K562 (cell line): Measurements from ENCODE around the gene SELENOI. TPM values are rescaled to one million over a fixed set of nuclear protein-coding genes. Genes with fewer than 3 reads are reported as not detected.

Experiments used
- ATAC-seq: fragments of 200-7000 bp; cut with Tn5 transposase; 3 replicates; pipeline ENCODE4 v1.9.1; 2020; ENCODE audit warnings: moderate library complexity
- BruUV-seq: library from RNA; stranded (reverse); fragments of 400-500 nt; replicated peaks from 2 replicates; lab custom pipeline; 2021; lab: Mats Ljungman, UMichigan
- CTCF ChIA-PET: fragments of 300-600 bp; formaldehyde crosslinking; extraction: SDS; loops from one replicate; lab custom pipeline; 2021; ENCODE audit warnings: low intra/inter-chr PET ratio; lab: Yijun Ruan, JAX
- POLR2A ChIA-PET: fragments of 300-600, 350-650 bp; sonication (Branson Sonifier 250); formaldehyde crosslinking; extraction: SDS; loops from one replicate; lab custom pipeline; 2021; ENCODE audit warnings: antibody characterized with exemption, inconsistent platforms; lab: Yijun Ruan, JAX
- DNase-seq, 4 experiments: peaks; one replicate each; pipeline versions ENCODE4 v3.0.0 to v3.0.0-alpha.2; 2011 to 2018; ENCODE audit warnings: low spot score in 3 of 4, mixed read lengths in 3 of 4; ENCODE audit errors: extremely low read depth in 1 of 4
- FAIRE-seq: peaks from 2 replicates; lab custom pipeline; 2011; peaks lifted over from hg19 to GRCh38; lab: Jason Lieb, UNC
- H2AFZ ChIP-seq: 2 replicates; pipeline ENCODE4 v1.6.0; 2011; ENCODE audit warnings: low read depth, low read length, control low read depth, inconsistent platforms
- H3K27ac ChIP-seq: fragments of 200-600 bp; 3 replicates; pipeline ENCODE4 v1.8.0; 2011; ENCODE audit warnings: low read depth, mild to moderate bottlenecking, control low read depth, inconsistent platforms, low read length, moderate library complexity, mixed read lengths; ENCODE audit errors: extremely low read depth
- H3K27me3 ChIP-seq, 2 experiments: fragments of 300-600 bp in 1 of 2; 2 replicates in 1 of 2; 3 replicates in 1 of 2; pipeline versions ENCODE4 v1.6.0 to v1.8.0; 2011; ENCODE audit warnings: inconsistent platforms in 2 of 2, low read length in 2 of 2, mild to moderate bottlenecking in 1 of 2, mixed read lengths in 1 of 2, moderate library complexity in 1 of 2; ENCODE audit not compliant: control insufficient read depth in 2 of 2, insufficient read depth in 2 of 2
- H3K36me3 ChIP-seq: fragments of 300-600 bp; 3 replicates; pipeline ENCODE4 v1.8.0; 2011; ENCODE audit warnings: mild to moderate bottlenecking, low read length, inconsistent platforms; ENCODE audit not compliant: control insufficient read depth, insufficient read depth
- H3K4me1 ChIP-seq, 2 experiments: fragments of 200-600 bp in 1 of 2; replicated peaks in 1 of 2; 2 replicates in 1 of 2; 3 replicates in 1 of 2; pipeline versions ENCODE4 v1.5.1 to v1.8.0; 2011; ENCODE audit warnings: inconsistent platforms in 2 of 2, low read length in 2 of 2, mild to moderate bottlenecking in 1 of 2, mixed read lengths in 1 of 2, moderate library complexity in 1 of 2; ENCODE audit not compliant: control insufficient read depth in 2 of 2, insufficient read depth in 2 of 2
- H3K4me2 ChIP-seq: 2 replicates; pipeline ENCODE4 v1.6.1; 2011; ENCODE audit warnings: low read length, control low read depth, inconsistent platforms, mixed read lengths; ENCODE audit not compliant: insufficient read depth
- H3K4me3 ChIP-seq: fragments of 200-600 bp; sonication (generic), shearing (Covaris generic); 2 replicates; pipeline ENCODE4 v1.5.1; 2016; ENCODE audit warnings: control low read depth, inconsistent platforms
- H3K79me2 ChIP-seq: fragments of 200-600 bp; 3 replicates; pipeline ENCODE4 v1.8.0; 2011; ENCODE audit warnings: low read length, inconsistent platforms; ENCODE audit not compliant: control insufficient read depth, insufficient read depth
- H3K9ac ChIP-seq, 2 experiments: 2 replicates each; pipeline versions ENCODE4 v1.6.0 to v1.6.1; 2011; ENCODE audit warnings: low read depth in 2 of 2, low read length in 2 of 2, control low read depth in 1 of 2, inconsistent platforms in 1 of 2, mild to moderate bottlenecking in 1 of 2, mixed read lengths in 1 of 2; ENCODE audit not compliant: insufficient read depth in 1 of 2
- H3K9me1 ChIP-seq: one replicate; pipeline ENCODE4 v1.6.0; 2011; ENCODE audit warnings: inconsistent platforms, mild to moderate bottlenecking, low read length, moderate library complexity; ENCODE audit not compliant: control insufficient read depth, insufficient read depth
- H3K9me3 ChIP-seq: replicated peaks from 2 replicates; pipeline ENCODE4 v1.5.1; 2011; ENCODE audit warnings: low read depth, low read length, inconsistent platforms; ENCODE audit not compliant: control insufficient read depth, insufficient read depth
- H4K20me1 ChIP-seq: replicated peaks from 2 replicates; pipeline ENCODE4 v1.6.1; 2011; ENCODE audit warnings: low read length, inconsistent platforms, mixed read lengths; ENCODE audit not compliant: control insufficient read depth, insufficient read depth
- ATF4 ChIP-seq: fragments of 450-650 bp; formaldehyde crosslinking; IDR thresholded peaks from 2 replicates; pipeline ENCODE4 v1.4.0; 2022; ENCODE audit warnings: mild to moderate bottlenecking, moderate library complexity
- BRF1 ChIP-seq: IDR thresholded peaks from 3 replicates; pipeline ENCODE4 v1.6.1; 2011; ENCODE audit warnings: borderline replicate concordance, mild to moderate bottlenecking; ENCODE audit not compliant: insufficient read length; ENCODE audit errors: extremely low read depth
- CREB1 ChIP-seq, 2 experiments: sonication (generic) in 1 of 2; formaldehyde crosslinking in 1 of 2; IDR thresholded peaks; 2 replicates each; pipeline versions ENCODE4 v1.6.1 to v1.8.0; 2012 to 2022; ENCODE audit warnings: inconsistent platforms in 1 of 2, mild to moderate bottlenecking in 1 of 2, missing genetic modification reagents in 1 of 2, moderate library complexity in 1 of 2
- E2F1 ChIP-seq: sonication (generic); formaldehyde crosslinking; IDR thresholded peaks from 2 replicates; pipeline ENCODE4 v1.8.1; 2023; ENCODE audit warnings: mild to moderate bottlenecking, missing genetic modification reagents, moderate library complexity
- TFAM ChIP-seq: fragments of 250-450 bp; sonication (Bioruptor Pico); conservative IDR thresholded peaks from 2 replicates; pipeline ENCODE4 v1.5.0; 2021; ENCODE audit warnings: mild to moderate bottlenecking, moderate library complexity
- ZHX1 ChIP-seq: fragments of 150-350 bp; conservative IDR thresholded peaks from 2 replicates; pipeline ENCODE4 v1.6.1; 2014; ENCODE audit warnings: low read length
- ZMIZ1 ChIP-seq, 2 experiments: fragments of 150-350 bp in 1 of 2; IDR thresholded peaks; 2 replicates each; pipeline ENCODE4 v1.6.1; 2012 to 2016; ENCODE audit warnings: low read depth in 2 of 2, low read length in 2 of 2, mild to moderate bottlenecking in 1 of 2, moderate library complexity in 1 of 2
- ZNF699 ChIP-seq: fragments of 250-450 bp; sonication (Bioruptor Pico); IDR thresholded peaks from 2 replicates; pipeline ENCODE4 v1.8.0; 2021; ENCODE audit warnings: mild to moderate bottlenecking, moderate library complexity; ENCODE audit not compliant: insufficient replicate concordance
- ZSCAN32 ChIP-seq: fragments of 450-650 bp; formaldehyde crosslinking; IDR thresholded peaks from 2 replicates; pipeline ENCODE4 v1.4.0; 2020; ENCODE audit warnings: mild to moderate bottlenecking, moderate library complexity
- WGBS: fragments of 100-300 bp; shearing (Covaris generic); methylation state at CpG from one replicate; pipeline ENCODE4 v1.1.6; 2016; ENCODE audit warnings: low coverage, mixed read lengths; ENCODE audit not compliant: insufficient coverage; ENCODE audit errors: missing lambda C conversion rate; 5-methylcytosine and 5-hydroxymethylcytosine counted together
- in situ Hi-C: fragments of 300-500 bp; cut with MboI; formaldehyde crosslinking; loops from 4 replicates; pipeline ENCODE4 v1.15.0; 2018; ENCODE audit warnings: inconsistent platforms, mixed read lengths
- intact Hi-C: fragments of 100-400 bp; cut with micrococcal nuclease; formaldehyde crosslinking; loops from 2 replicates; pipeline ENCODE4 v1.14.2; 2022
- polyA plus RNA-seq, 8 experiments: library from polyadenylated mRNA; depleted of rRNA in 4 of 8; stranded (reverse) in 5 of 8; unstranded in 3 of 8; fragments of >200 nt; fragmentation: Nextera tagmentation in 2 of 8; fragmentation: Illumina TruSeq in 1 of 8; extraction: Ambion mirVana in 2 of 8; extraction: Trizol in 1 of 8; gene quantifications; 2 replicates each; pipeline versions ENCODE4 v1.2.1 to v1.2.3, GENCODE V29; 2011 to 2014; ENCODE audit warnings: inconsistent platforms in 1 of 8, missing spikeins in 1 of 8
- total RNA-seq, 7 experiments: library from RNA; depleted of rRNA in 6 of 7; stranded (reverse); fragments of >200 nt in 6 of 7; fragmentation: Illumina TruSeq in 2 of 7; extraction: Trizol in 2 of 7; gene quantifications; 2 replicates each; pipeline versions ENCODE4 v1.2.1 to v1.2.3, GENCODE V29; 2011 to 2021; ENCODE audit warnings: low replicate concordance in 1 of 7

The SELENOI gene
- total and polyA plus RNA-seq, 9 of the 15 experiments (the other 6 are each of a cell fraction or from before 2014, with no cell fraction given): 9.6 to 46.9 (median 24.4) TPM

- in situ Hi-C loops (no loop called here), intact Hi-C loops (no loop called here)
- Histone ChIP-seq H3K27me3 (no peaks in the 10 kb centered on the region), H3K79me2 (no peaks in the 10 kb centered on the region), H3K27ac (no peak overlapping the region), H3K4me3 (no peak overlapping the region), H3K9me1 (no peaks in the 10 kb centered on the region), H3K4me1 (no peaks in the 10 kb centered on the region), H2AFZ (no peak overlapping the region), H3K36me3 (peaks cover 89% of the 10 kb centered on the region), H4K20me1 (no peaks in the 10 kb centered on the region), H3K9me3 (no peaks in the 10 kb centered on the region), H3K4me2 (no peak overlapping the region), H3K9ac (no peak overlapping the region)
- CTCF ChIA-PET: no interaction called here
- 95% methylated on average over 3 of the region's 4 CpGs for whole genome bisulfite sequencing
- DNase-seq (no peak), FAIRE-seq (no peak), ATAC-seq (no peak)
- BruUV-seq: no TSS peak
- POLR2A ChIA-PET: interaction anchor here (1.3 to 2.2 kb wide), 3 partner anchors 9 to 12 kb away, joined by 3 to 7 read pairs (median 4); no protein-coding TSS in a partner anchor
- TF ChIP-seq ATF4 (CRISPR knock-in tag) (no peak), BRF1 (no peak), CREB1 (IDR thresholded peaks at IDR 0.05) (no peak), CREB1 (CRISPR knock-in tag; IDR thresholded peaks at IDR 0.05) (no peak), ZMIZ1 (IDR thresholded peaks at IDR 0.05; ENCODE audit: low read depth in 2 of 2, low read length in 2 of 2) (no peak), E2F1 (CRISPR knock-in tag) (no peak), ZSCAN32 (CRISPR knock-in tag) (no peak), ZNF699 (no peak), ZHX1 (no peak), TFAM (CRISPR knock-in tag) (no peak)
These were observed 41.2 kb downstream of the SELENOI start for GRCh38 chr2:26387189-26387588.
